Measurements from ENCODE around the gene GBE1.

The GBE1 gene

DNA sequence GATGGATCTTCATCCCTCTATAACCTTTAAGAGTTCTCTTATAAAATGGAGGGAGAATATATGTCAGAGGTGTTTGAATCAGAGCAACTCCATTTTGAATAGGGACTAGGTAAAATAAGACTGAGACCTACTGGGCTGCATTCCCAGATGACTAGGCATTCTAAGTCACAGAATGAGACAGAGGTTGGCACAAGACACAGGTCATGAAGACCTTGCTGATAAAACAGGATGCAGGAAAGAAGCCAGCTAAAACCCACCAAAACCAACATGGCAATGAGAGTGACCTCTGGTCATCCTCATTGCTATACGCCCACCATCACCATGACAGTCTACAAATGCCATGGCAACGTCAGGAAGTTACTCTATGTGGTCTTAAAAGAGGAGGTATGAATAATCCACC, 211.0 kb downstream of the GBE1 start:
- TF ChIP-seq CTCF (IDR thresholded peaks at IDR 0.05; ENCODE audit: insufficient read depth, low read length, poor library complexity, severe bottlenecking) (no peak), EZH2phosphoT487 (conservative IDR thresholded peaks at IDR 0.05; ENCODE audit: low read length) (no peak)
- no peak overlapping the region for H3K27ac ChIP-seq (ENCODE audit: low read depth, low read length)
- no peaks in the 10 kb centered on the region for H3K36me3 ChIP-seq (ENCODE audit: low read length)
- H3K9me2 ChIP-seq (replicated peaks; ENCODE audit: insufficient read depth, low read length): no peaks in the 10 kb centered on the region
- H3K79me2 ChIP-seq (ENCODE audit: insufficient read depth, low read length): no peaks in the 10 kb centered on the region
- peaks cover 10% of the 10 kb centered on the region; the same call in 1 of the 2 replicates for H3K9me3 ChIP-seq (ENCODE audit: insufficient read depth, low read length)
- no peak overlapping the region for H3K4me3 ChIP-seq (ENCODE audit: insufficient read depth, low read length, poor library complexity, severe bottlenecking)
- no peaks in the 10 kb centered on the region for H3K27me3 ChIP-seq (ENCODE audit: low read length)
- no peaks in the 10 kb centered on the region for H3F3A ChIP-seq (ENCODE audit: insufficient read depth)
- no peaks in the 10 kb centered on the region for H4K20me1 ChIP-seq (ENCODE audit: low read depth, low read length)
- H3K4me2 ChIP-seq (ENCODE audit: low read depth, low read length, poor library complexity, severe bottlenecking): no peak overlapping the region
- H3K9ac ChIP-seq (ENCODE audit: low read length): no peak overlapping the region
- no peak overlapping the region for H2AFZ ChIP-seq (ENCODE audit: low read depth, low read length, severe bottlenecking)

GRCh38 chr3:81549831-81550230, 211.6 kb downstream of the GBE1 start:
- TF ChIP-seq EZH2phosphoT487 (conservative IDR thresholded peaks at IDR 0.05; ENCODE audit: low read length) (no peak), CTCF (IDR thresholded peaks at IDR 0.05; ENCODE audit: insufficient read depth, low read length, poor library complexity, severe bottlenecking) (no peak)
- Histone ChIP-seq H2AFZ (ENCODE audit: low read depth, low read length, severe bottlenecking) (no peak overlapping the region), H3F3A (ENCODE audit: insufficient read depth) (no peaks in the 10 kb centered on the region), H3K79me2 (ENCODE audit: insufficient read depth, low read length) (no peaks in the 10 kb centered on the region), H3K4me2 (ENCODE audit: low read depth, low read length, poor library complexity, severe bottlenecking) (no peak overlapping the region), H3K9me2 (replicated peaks; ENCODE audit: insufficient read depth, low read length) (no peaks in the 10 kb centered on the region), H4K20me1 (ENCODE audit: low read depth, low read length) (no peaks in the 10 kb centered on the region), H3K27me3 (ENCODE audit: low read length) (no peaks in the 10 kb centered on the region), H3K36me3 (ENCODE audit: low read length) (no peaks in the 10 kb centered on the region), H3K9me3 (ENCODE audit: insufficient read depth, low read length) (peaks cover 10% of the 10 kb centered on the region; the same call in 1 of the 2 replicates), H3K27ac (ENCODE audit: low read depth, low read length) (no peak overlapping the region), H3K4me3 (ENCODE audit: insufficient read depth, low read length, poor library complexity, severe bottlenecking) (no peak overlapping the region), H3K9ac (ENCODE audit: low read length) (no peak overlapping the region)

GRCh38 chr3:81549388-81549787, 212.1 kb downstream of the GBE1 start:
- no peak overlapping the region for H3K9ac ChIP-seq (ENCODE audit: low read length)
- TF ChIP-seq EZH2phosphoT487 (conservative IDR thresholded peaks at IDR 0.05; ENCODE audit: low read length) (no peak), CTCF (IDR thresholded peaks at IDR 0.05; ENCODE audit: insufficient read depth, low read length, poor library complexity, severe bottlenecking) (no peak)
- H3K27me3 ChIP-seq (ENCODE audit: low read length): no peaks in the 10 kb centered on the region
- peaks cover 10% of the 10 kb centered on the region; the same call in 1 of the 2 replicates for H3K9me3 ChIP-seq (ENCODE audit: insufficient read depth, low read length)
- H2AFZ ChIP-seq (ENCODE audit: low read depth, low read length, severe bottlenecking): no peak overlapping the region
- H3K9me2 ChIP-seq (replicated peaks; ENCODE audit: insufficient read depth, low read length): no peaks in the 10 kb centered on the region
- no peaks in the 10 kb centered on the region for H3F3A ChIP-seq (ENCODE audit: insufficient read depth)
- H3K4me3 ChIP-seq (ENCODE audit: insufficient read depth, low read length, poor library complexity, severe bottlenecking): no peak overlapping the region
- no peaks in the 10 kb centered on the region for H3K79me2 ChIP-seq (ENCODE audit: insufficient read depth, low read length)
- no peaks in the 10 kb centered on the region for H3K36me3 ChIP-seq (ENCODE audit: low read length)
- H3K27ac ChIP-seq (ENCODE audit: low read depth, low read length): no peak overlapping the region
- no peak overlapping the region for H3K4me2 ChIP-seq (ENCODE audit: low read depth, low read length, poor library complexity, severe bottlenecking)
- no peaks in the 10 kb centered on the region for H4K20me1 ChIP-seq (ENCODE audit: low read depth, low read length)

Measured in SU-DHL-6 (cell line).